Measurements from ENCODE around the gene S100A1. TPM values are rescaled to one million over a fixed set of nuclear protein-coding genes. Genes with fewer than 3 reads are reported as not detected.
"Not testable (repeated sequence)": the region's sequence is repeated elsewhere in the genome, so short reads cannot be mapped to it uniquely, and the experiment has no call there.

The S100A1 gene
- total RNA-seq, 1 donor from 2014 or later, result not detected

DNA sequence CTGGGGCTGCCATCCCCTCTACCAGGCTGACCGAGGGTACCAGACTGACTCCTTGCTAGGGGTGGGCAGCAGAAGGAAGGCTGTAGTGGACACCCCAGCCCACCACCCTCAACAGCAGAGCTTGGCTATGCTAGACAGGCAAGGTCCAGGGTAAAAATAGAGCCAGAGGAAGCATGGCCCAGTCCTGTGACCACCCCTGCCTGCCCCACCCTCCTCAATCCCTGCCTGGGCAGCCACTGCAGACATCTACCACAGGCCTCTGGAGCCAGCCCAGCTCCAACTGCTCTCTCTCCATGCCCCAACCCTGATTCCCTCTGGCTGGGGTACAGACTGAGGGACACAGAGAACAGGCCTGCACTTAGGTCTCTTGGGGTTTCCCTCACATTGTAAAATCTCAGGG is 1.7 kb downstream of the S100A1 start:
- no peak for DNase-seq
- Mint-ChIP-seq H3K27ac (no peak overlapping the region), H3K4me1 (peaks cover 24% of the 10 kb centered on the region), H3K9me3 (no peaks in the 10 kb centered on the region), H3K4me3 (no peak overlapping the region), H3K36me3 (ENCODE audit: low read depth) (peaks cover 10% of the 10 kb centered on the region), H3K27me3 (no peaks in the 10 kb centered on the region)
- intact Hi-C loops (cut with micrococcal nuclease), result loop anchor here (5.0 kb wide), 2 partner anchors 58 to 98 kb away; no protein-coding TSS in a partner anchor

DNA sequence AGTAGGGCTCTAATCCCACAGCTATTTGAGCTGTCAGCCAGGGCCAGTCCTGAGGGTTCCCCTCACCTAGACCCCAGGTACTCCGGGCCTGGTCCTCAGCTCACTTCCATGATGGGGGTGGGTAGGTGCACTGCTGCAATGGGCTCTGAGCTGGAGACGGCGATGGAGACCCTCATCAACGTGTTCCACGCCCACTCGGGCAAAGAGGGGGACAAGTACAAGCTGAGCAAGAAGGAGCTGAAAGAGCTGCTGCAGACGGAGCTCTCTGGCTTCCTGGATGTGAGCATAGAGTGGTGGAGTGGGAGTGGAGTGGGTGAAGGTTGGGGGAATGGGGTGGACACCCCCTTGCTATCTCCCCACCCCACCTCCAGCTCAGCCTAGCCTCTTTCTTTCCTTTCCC is 2.1 kb downstream of the S100A1 start:
- Mint-ChIP-seq H3K9me3 (no peaks in the 10 kb centered on the region), H3K4me3 (no peak overlapping the region), H3K27ac (no peak overlapping the region), H3K27me3 (no peaks in the 10 kb centered on the region), H3K36me3 (ENCODE audit: low read depth) (peaks cover 11% of the 10 kb centered on the region), H3K4me1 (peaks cover 24% of the 10 kb centered on the region)
- DNase-seq, result no peak
- intact Hi-C loops (cut with micrococcal nuclease), result loop anchor here (5.0 kb wide), 2 partner anchors 58 to 98 kb away; no protein-coding TSS in a partner anchor

DNA sequence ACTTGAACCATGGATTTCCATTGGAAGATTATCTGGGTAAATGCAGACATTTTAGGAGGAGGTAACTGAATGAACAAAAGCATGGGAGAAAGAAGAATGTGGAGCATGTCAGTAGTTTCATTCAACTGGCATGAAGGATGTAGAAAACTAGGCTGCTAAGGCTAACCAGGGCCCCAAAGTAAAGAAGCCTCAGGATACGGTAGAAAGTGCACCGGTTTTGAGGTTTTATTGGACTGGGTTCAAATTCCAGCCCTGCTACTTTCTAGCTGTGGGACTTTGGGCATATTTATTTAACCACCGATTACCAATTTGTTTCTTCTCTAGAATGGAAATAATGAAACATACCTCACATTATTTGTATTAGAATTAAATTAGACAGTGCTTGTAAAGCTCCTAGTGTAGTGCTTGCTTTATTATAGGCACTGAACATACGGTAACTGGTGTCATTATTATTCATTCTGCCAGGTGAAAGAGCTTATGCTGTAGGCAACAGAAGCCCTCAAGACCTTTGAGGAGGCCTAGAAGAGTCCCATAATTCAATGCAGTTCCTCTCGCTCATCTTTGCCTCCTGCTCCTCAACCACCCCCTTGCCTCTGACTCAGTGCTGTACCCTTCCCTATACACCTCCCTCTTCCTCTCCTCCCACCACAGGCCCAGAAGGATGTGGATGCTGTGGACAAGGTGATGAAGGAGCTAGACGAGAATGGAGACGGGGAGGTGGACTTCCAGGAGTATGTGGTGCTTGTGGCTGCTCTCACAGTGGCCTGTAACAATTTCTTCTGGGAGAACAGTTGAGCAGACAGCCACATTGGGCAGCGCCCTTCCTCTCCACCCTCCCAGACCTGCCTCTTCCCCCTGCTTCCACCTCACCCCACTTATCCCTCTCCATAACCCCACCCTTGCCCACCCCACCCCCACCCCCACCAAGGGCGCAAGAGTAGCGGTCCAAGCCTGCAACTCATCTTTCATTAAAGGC is 3.1 kb downstream of the S100A1 start:
- intact Hi-C loops (cut with micrococcal nuclease), result loop anchor here (5.0 kb wide), 2 partner anchors 59 to 99 kb away; no protein-coding TSS in a partner anchor
- peaks cover 17% of the 10 kb centered on the region for H3K36me3 Mint-ChIP-seq (ENCODE audit: low read depth)
- H3K27me3 Mint-ChIP-seq, result no peaks in the 10 kb centered on the region
- H3K4me3 Mint-ChIP-seq, result no peak overlapping the region
- DNase-seq, result no peak
- no peaks in the 10 kb centered on the region for H3K9me3 Mint-ChIP-seq
- peaks cover 24% of the 10 kb centered on the region for H3K4me1 Mint-ChIP-seq
- peak overlapping the region; percentile 61 for H3K27ac Mint-ChIP-seq

DNA sequence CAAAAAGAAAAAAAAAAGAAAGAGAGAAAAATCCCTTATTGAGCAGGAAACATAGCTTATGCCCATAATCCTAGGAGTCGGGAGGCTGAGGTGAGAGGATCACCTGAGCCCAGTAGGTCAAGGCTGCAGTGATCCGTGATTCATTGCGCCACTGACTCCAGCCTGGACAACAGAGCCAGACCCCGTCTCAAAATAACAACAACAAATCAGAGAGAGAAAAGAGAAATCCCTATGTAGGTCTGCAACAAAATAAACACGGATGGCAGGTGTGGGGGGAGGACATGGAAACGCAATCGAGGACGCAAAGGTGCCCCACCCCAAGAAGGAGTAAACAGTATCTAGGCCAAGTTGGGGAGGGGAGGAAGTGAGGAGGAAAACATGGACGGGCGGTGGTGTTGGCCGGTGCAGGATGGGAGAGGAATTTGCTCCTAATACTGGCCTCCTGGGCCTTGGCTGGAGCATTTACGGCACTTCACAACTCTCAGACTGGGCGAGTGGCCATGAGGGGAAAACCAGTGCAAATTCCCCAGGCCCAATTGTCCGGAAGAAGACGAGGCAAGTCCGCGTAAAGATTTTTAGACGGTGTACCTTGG is 5.0 kb downstream of the S100A1 start:
- H3K4me1 Mint-ChIP-seq, result peaks cover 34% of the 10 kb centered on the region
- peak overlapping the region; percentile 91 for H3K4me3 Mint-ChIP-seq
- peak overlapping the region; percentile 100 for H3K27ac Mint-ChIP-seq
- peaks cover 30% of the 10 kb centered on the region for H3K36me3 Mint-ChIP-seq (ENCODE audit: low read depth)
- no peak for DNase-seq
- H3K9me3 Mint-ChIP-seq, result no peaks in the 10 kb centered on the region
- no peaks in the 10 kb centered on the region for H3K27me3 Mint-ChIP-seq
- intact Hi-C loops (cut with micrococcal nuclease), result loop anchor here (5.0 kb wide), 2 partner anchors 61 to 101 kb away; no protein-coding TSS in a partner anchor

DNA sequence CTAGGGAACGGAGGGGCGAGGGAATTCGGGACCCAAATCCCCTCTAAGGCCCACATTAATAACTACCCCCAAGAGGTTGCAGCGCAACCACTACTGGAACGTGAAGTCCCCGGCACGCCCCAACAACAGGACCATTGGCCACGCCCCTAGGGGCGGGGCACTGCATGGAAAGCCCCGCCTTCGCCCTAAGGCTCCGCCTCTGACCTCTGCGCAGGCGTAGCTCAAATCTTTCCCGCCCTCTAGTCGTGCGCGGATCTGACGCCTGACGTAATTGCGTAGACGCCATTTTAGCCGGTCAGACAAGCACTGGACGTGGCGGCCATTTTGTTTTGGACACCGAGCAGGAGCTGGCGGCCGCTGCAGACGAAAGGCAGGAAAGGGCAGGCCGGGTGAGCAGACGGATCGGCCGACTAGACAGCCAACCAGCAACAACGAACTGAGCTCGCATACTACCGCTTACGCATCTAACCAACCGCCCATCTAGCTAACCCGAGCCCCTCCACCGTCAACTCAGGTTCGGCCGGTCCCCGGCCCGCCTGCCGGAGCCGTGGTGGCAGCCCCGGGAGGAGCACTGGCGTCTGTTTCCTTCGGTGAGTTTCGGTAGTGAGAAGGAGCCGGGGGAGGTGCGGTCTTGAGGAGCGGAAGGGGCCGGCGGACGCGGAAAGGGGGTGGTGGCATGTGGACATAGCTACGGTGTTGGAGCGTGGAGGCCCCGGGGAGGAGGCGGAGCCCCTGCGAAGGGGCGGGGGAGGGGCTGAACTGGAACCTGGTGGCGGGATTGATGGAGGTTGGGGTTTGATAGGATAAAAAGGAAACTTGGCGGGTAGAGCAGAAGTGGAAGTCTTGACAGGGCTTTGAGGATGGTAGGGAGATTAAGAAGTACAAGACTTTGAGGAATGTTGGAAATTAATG is 5.8 kb downstream of the S100A1 start, which contains the start of gene CHTOP:
Gene CHTOP, plus strand, starts transcription at position 313 of the 912 bp plus-strand sequence. CDS start 2,523 bp downstream, outside the sequence.
- Mint-ChIP-seq H3K27me3 (no peaks in the 10 kb centered on the region), H3K4me3 (peak within 1 kb of the TSS; percentile 91), H3K4me1 (peaks cover 34% of the 10 kb centered on the region), H3K36me3 (ENCODE audit: low read depth) (peaks cover 36% of the 10 kb centered on the region), H3K27ac (peak within 1 kb of the TSS; percentile 100), H3K9me3 (no peaks in the 10 kb centered on the region)
- DNase-seq, result peak; percentile 99
- intact Hi-C loops (cut with micrococcal nuclease), result loop anchor here (1.0 to 5.0 kb wide), 5 partner anchors 24 to 102 kb away; partner anchors contain the start of gene SNAPIN

DNA sequence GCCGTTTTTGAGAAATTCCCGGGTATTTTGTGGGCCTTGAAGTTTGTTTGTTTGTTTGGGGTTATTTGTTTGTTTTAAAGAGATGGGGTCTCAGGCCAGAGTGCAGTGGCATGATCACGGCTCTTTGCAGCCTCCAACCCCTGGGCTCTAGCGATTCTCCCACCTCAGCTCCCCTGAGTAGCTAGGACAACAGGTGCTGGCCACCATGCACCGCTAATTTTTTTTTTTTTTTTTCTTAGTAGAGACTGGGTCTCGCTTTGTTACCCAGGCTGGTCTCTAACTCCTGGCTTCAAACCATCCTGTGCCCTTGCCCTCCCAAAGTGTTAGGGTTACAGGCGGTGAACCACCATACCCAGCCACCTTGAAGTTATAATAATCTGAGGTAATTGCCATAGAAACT is 7.6 kb downstream of the S100A1 start:
- Mint-ChIP-seq H3K4me1 (peaks cover 30% of the 10 kb centered on the region), H3K36me3 (ENCODE audit: low read depth) (peaks cover 49% of the 10 kb centered on the region), H3K27me3 (no peaks in the 10 kb centered on the region), H3K4me3 (peak overlapping the region; percentile 91), H3K27ac (no peak overlapping the region), H3K9me3 (no peaks in the 10 kb centered on the region)
- intact Hi-C loops (cut with micrococcal nuclease), result no loop called here
- DNase-seq, result no peak

DNA sequence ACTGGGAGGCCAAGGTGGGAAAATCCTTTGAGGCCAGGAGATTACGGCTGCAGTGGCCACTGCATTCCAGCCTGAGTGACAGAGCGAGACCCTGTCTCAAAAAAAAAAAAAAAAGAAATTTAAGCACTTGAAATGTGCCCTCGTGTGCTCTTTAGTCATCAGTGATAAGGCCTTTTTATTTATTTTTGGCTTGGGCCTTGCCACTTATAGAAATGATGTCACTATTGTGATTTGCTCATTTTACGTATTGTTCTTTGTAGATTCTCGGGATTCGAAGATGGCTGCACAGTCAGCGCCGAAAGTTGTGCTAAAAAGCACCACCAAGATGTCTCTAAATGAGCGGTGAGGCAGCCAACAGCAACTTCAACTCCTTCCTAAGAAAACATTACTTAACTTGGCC is 8.1 kb downstream of the S100A1 start:
- intact Hi-C loops (cut with micrococcal nuclease), result no loop called here

DNA sequence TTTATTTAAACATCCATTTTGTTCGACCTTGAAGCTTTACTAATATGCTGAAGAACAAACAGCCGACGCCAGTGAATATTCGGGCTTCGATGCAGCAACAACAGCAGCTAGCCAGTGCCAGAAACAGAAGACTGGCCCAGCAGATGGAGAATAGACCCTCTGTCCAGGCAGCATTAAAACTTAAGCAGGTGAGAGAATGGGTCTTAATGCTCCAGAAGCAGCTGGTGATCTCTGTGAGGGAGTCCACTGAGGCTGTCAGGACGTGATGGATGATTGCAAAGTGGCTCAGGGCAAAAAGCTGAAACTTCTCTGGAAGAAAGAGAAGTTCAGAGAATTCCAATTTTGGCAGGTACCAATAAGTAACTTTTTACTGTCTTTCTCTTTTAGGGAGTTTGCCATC is 10.0 kb downstream of the S100A1 start:
- H3K4me1 Mint-ChIP-seq, result peaks cover 19% of the 10 kb centered on the region
- intact Hi-C loops (cut with micrococcal nuclease), result no loop called here
- H3K27ac Mint-ChIP-seq, result no peak overlapping the region
- no peaks in the 10 kb centered on the region for H3K9me3 Mint-ChIP-seq
- no peak overlapping the region for H3K4me3 Mint-ChIP-seq
- no peaks in the 10 kb centered on the region for H3K27me3 Mint-ChIP-seq
- DNase-seq, result no peak
- peaks cover 65% of the 10 kb centered on the region for H3K36me3 Mint-ChIP-seq (ENCODE audit: low read depth)

More for the DNA sequence above, 8.1 kb downstream of the S100A1 start:
- H3K4me1 Mint-ChIP-seq, result peaks cover 31% of the 10 kb centered on the region
- no peak for DNase-seq
- H3K36me3 Mint-ChIP-seq (ENCODE audit: low read depth), result peaks cover 54% of the 10 kb centered on the region
- H3K4me3 Mint-ChIP-seq, result no peak overlapping the region
- H3K9me3 Mint-ChIP-seq, result no peaks in the 10 kb centered on the region
- no peaks in the 10 kb centered on the region for H3K27me3 Mint-ChIP-seq
- H3K27ac Mint-ChIP-seq, result no peak overlapping the region

DNA sequence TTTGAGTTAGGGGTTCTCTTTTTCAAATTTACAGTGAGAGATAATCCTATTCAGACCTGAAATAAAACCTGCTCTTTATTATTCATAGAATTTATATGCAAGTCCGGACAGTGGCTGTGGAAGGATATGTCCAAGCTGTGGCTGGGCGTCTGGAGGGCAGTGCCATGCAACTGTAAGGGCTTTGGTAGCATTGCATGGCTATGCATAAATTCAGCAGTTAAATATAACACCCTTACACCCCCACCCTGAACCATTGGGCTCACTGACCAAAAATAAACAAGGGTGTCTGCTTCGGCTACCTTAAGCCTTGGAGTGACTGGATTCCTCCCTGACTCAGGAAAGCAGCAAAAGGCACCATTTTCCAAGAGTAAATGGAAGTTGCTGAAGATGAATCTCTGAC is 11.0 kb downstream of the S100A1 start:
- Mint-ChIP-seq H3K27me3 (no peaks in the 10 kb centered on the region), H3K36me3 (ENCODE audit: low read depth) (peaks cover 73% of the 10 kb centered on the region), H3K27ac (no peak overlapping the region), H3K4me3 (no peak overlapping the region), H3K9me3 (no peaks in the 10 kb centered on the region), H3K4me1 (peaks cover 16% of the 10 kb centered on the region)
- intact Hi-C loops (cut with micrococcal nuclease), result no loop called here
- DNase-seq, result no peak

DNA sequence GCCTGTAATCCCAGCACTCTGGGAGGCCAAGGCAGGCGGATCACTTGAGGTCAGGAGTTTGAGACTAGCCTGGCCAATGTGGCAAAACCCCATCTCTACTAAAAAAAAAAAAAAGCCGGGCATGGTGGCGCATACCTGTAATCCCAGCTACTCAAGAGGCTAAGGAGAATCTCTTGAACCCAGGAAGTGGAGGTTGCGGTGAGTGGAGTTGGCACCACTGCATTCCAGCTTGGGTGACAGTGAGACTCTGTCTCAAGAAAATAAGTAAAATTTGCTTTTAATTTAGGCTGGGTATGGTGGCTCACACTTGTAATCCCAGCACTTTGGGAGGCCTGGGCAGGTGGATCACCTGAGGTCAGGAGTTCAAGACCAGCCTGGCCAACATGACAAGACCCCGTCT is 12.0 kb downstream of the S100A1 start:
- H3K4me3 Mint-ChIP-seq; H3K27me3 Mint-ChIP-seq; DNase-seq; H3K27ac Mint-ChIP-seq; H3K9me3 Mint-ChIP-seq; intact Hi-C loops (cut with micrococcal nuclease): not testable (repeated sequence)
- Mint-ChIP-seq H3K36me3 (ENCODE audit: low read depth) (peaks cover 75% of the 10 kb centered on the region), H3K4me1 (peaks cover 18% of the 10 kb centered on the region)

DNA sequence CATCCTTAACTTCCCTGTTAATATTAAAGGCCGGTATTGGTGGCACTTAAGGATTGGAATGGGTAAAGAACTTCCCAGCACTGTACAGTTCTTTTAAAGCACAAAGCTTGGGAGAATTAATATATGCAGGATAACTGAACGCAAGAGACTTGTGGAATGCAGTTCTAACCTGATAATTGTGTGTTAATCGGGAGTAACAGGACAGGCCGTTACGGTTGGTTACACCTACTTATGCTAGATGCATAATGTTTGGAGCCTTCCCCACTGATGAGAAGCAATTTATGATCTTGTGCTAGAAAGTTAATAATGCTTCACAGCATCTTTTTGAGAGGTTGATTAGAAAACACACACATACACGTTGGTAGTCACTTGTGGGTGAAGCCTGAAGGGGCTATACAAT is 12.6 kb downstream of the S100A1 start:
- DNase-seq, result no peak
- H3K9me3 Mint-ChIP-seq, result no peaks in the 10 kb centered on the region
- no peak overlapping the region for H3K27ac Mint-ChIP-seq
- peaks cover 23% of the 10 kb centered on the region for H3K4me1 Mint-ChIP-seq
- no peaks in the 10 kb centered on the region for H3K27me3 Mint-ChIP-seq
- intact Hi-C loops (cut with micrococcal nuclease), result no loop called here
- H3K36me3 Mint-ChIP-seq (ENCODE audit: low read depth), result peaks cover 78% of the 10 kb centered on the region
- no peak overlapping the region for H3K4me3 Mint-ChIP-seq

DNA sequence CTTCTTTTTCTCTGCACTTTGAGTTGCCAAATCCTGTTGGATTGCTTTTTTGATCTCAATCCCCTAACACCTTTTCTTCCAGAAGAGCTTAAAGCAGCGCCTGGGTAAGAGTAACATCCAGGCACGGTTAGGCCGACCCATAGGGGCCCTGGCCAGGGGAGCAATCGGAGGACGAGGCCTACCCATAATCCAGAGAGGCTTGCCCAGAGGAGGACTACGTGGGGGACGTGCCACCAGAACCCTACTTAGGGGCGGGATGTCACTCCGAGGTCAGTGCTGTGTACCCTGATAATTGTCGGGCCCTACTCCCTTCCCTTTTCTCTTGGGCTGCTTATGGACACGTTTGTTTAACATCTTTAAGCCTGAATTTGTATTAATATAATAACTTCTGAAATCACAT is 13.9 kb downstream of the S100A1 start:
- intact Hi-C loops (cut with micrococcal nuclease), result no loop called here
- H3K4me1 Mint-ChIP-seq, result peaks cover 22% of the 10 kb centered on the region
- no peaks in the 10 kb centered on the region for H3K27me3 Mint-ChIP-seq
- no peak for DNase-seq
- peaks cover 79% of the 10 kb centered on the region for H3K36me3 Mint-ChIP-seq (ENCODE audit: low read depth)
- no peak overlapping the region for H3K27ac Mint-ChIP-seq
- no peak overlapping the region for H3K4me3 Mint-ChIP-seq
- H3K9me3 Mint-ChIP-seq, result no peaks in the 10 kb centered on the region

DNA sequence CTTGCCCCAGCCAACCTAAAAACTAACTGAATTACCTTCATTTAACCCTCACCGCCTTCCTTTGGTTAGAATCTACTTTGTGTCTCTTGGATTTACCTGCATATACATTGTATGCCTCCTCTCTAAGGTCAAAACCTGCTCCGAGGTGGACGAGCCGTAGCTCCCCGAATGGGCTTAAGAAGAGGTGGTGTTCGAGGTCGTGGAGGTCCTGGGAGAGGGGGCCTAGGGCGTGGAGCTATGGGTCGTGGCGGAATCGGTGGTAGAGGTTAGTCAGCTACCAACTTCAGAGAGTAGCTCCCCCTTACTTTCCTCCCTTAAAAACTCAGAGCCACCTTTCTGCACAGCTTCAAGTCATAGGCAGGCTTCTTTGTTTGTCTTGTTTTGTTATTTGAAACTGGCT is 14.9 kb downstream of the S100A1 start:
- Mint-ChIP-seq H3K4me3 (no peak overlapping the region), H3K36me3 (ENCODE audit: low read depth) (peaks cover 78% of the 10 kb centered on the region), H3K4me1 (peaks cover 22% of the 10 kb centered on the region), H3K9me3 (no peaks in the 10 kb centered on the region), H3K27me3 (no peaks in the 10 kb centered on the region), H3K27ac (no peak overlapping the region)
- intact Hi-C loops (cut with micrococcal nuclease), result no loop called here
- DNase-seq, result no peak
